Activated T-cell treated with anti-CD3 and anti-CD28 coated beads for 24 hours (primary cell): ENCODE measurements around the gene GPR146.
"Not testable (repeated sequence)": the region's sequence is repeated elsewhere in the genome, so short reads cannot be mapped to it uniquely, and the experiment has no call there.

Experiments used
- DNase-seq: peaks from one replicate; pipeline ENCODE4 v3.0.0-alpha.2; 2020; ENCODE audit warnings: low read depth

Gene GPR146

DNA sequence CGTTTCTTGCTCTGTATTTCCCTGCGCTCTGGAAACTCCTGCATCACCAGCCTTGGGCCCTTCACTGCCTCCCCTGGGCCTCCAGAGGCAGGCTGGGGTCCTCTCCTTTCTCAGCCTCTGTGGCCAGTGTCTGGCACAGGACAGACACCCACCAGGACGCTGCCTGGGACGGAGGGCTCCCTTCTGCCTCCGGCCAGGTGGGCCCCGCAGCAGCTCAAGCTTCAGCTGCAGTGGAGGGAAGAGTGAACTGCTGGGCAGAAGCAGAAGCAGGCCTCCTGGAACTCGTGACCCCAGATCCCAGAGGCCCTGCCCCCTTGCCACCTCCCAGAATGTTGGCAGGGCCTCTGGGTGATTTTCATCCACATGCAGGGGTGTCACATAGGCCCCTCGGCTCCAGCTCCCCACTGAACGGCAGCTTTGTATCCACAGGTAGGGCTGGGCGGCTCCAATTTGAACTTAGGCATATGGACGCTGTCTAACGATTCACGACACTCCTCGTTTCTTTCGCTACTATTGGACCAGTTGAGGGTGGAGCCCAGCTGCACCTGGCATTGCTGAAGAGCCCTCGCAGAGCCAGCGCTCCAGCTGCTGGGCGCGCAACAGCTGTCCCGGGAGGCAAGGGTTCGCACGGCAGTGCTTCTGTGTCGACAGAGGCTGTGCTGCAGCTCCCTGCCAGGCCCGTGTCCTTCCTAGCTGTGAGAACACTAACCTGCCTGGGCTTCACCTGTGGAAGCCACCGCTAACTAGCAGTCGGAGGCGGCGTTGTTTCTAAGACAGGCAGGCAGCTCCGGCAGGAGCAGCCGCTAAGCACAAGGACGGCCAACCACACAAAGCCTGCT lies 18.4 kb upstream of the GPR146 start:
- no peak for DNase-seq

DNA sequence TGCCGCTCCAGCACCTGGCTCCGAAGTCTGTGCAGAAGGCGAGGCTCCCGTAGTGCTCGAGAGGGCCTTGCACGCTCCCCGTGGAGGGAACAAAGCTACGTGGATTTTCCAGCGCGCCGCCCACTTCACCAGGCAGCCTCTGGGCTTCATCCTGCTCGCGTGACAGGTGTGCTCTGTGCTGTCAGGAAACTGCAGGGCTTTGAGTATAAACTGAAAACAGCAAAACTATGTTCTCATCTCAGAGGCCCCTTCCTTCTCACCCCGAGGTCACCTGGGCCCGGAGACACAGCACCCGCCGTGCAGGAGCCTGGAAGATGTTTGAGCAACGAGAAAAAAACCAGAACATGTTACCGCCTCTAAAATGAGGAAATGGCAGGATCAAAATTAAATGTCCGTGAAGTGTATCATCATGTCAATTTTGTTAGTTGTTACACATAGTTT lies 17.6 kb upstream of the GPR146 start:
- DNase-seq, result no peak

DNA sequence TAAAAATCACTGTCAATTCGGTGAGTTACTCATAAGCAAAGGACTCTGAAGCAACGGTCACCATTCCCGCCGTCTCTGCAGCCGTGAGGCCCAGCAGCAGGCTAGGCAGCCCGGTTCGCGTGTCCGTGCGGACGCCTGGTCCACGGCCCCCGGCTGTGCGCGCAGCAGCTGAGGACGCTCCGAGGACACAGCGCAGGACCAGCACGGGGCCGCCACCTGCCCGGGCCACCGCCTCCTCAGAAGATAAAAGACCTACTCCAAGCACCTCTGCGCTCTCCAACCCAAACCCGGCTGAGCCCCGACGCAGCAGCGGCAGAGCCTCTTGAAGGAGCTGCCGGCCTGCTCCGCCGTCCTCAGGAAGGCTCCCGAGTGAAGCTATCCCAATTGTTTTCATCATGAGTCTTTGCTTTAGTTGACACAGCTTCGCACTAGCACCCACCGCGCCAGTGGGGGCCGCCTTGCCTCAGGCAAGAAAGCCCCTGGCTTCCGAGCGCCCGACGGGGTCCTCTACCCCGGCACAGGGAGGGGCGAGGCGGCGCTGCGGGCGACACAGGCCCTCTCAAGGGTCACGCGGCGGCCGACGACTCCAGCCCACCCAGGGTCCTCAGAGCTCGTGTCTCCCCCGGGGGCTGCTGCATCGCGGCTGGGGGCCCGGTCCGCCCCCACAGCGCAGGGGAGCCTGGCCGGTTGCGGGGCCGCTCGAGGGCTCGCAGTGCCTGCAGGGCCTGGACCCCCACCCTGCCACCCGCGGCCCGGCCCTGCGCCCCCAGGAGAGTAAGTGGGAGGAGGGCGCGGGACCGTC lies 16.9 kb upstream of the GPR146 start:
- DNase-seq, result no peak

DNA sequence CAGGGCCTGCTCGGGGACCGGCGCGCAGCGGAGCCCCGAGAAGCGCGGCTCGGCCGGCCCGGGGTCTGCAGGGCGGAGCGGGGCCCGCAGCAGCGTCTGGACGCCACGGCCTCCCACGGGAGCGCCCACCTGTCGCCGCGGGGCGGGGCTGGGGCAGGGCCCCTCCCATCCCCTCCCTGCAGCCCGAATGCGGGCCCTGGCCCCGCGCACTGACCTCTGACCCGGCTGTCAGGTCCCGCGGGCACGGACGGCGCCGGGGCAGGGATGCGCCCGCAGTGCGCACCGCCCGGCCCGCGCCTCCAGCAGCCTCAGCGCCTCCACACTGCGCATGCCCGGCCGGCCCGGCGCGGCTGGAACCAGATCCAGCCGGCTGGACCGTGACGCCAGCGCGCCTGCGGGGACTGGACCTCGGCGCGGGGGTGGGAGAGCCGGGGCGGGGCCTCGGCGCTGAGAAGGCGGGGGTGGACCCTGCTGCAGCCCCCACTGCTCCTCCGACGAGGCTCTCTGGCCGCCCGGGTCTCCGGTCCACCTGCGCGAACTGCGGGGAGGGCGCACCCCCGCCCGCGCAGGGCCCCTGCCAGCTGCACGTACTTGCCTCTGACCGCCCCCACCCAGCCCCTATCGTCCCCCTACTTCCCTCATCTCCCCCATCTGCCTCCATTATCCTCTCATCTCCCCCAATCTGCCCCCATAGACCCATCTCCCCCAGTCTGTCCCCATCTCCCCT lies 16.1 kb upstream of the GPR146 start:
- DNase-seq, result peak; percentile 78

DNA sequence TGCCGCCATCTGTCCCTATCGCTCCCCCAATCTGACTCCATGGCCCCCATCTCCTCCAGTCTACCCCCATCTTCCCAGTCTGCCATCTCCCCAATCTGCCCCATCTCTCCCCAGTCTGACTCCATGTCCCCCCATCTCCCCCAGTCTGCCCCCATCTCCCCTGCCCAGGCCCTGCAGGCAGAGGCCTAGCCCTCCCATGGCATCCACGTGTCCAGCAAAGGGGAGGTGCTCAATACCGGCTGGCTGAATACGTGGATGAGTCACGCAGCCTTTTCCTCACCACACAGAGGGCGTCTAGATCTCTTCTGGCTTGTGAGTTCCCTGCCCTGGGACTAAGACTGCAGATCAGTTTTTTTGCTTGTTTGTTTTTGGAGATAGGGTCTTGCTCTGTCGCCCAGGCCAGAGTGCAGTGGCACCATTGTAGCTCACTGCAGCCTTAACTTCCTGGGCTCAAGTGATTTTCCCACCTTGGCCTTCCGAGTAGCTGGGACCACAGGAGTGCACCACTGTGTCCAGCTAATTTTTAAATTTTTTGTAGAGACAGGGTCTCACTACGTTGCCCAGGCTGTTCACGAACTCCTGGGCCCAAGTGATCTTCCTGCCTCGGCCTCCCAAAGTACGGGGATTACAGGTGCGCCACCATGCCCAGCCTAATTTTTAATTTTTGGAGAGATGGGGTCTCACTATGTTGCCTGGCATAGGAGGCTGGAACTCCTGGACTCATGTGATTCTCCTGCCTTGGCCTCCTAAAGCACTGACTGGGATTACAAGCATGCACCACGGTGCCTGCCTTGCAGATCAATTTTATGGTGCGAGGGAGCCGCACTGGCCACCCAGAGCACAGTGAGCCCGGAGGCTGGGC lies 15.3 kb upstream of the GPR146 start:
- DNase-seq, result peak; percentile 54

DNA sequence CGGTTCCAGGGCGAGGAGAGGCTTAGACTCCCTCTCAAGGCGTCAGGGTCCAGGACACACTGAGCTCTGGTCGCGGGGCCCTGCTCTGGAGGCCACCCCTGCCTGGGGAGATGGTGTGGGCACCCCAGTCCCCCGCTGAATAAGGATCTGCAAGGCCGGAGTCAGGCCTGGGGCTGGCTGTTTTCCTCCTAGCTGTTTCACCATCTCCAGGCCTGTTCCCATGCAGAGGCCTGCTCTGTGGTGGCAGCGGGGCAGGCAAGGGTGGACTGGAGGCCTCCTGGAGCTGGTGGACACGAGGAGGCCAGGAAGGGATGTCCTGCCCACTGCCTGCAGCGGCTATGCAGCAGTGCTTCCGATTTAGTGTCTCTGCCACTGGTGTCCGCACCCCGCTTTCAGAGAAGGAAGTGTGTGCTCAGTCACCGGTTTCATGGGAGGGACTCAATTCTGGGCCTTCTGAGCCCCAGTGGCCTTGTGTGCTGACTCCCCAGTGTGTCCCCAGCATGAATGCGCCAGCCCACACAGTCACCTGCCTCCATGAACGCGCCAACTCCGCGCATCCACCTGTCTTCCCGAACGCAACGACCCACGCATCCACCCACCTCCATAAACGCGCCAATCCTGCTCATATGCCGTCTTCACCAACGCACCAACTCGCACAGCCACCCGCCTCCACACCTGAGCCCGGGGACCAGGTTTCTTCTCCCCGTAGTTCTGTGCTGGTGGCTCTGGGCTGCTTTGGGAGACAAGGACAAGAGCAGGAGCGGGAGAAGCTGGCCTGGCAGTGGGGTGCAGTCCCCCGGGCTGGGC lies 14.5 kb upstream of the GPR146 start:
- DNase-seq, result no peak

DNA sequence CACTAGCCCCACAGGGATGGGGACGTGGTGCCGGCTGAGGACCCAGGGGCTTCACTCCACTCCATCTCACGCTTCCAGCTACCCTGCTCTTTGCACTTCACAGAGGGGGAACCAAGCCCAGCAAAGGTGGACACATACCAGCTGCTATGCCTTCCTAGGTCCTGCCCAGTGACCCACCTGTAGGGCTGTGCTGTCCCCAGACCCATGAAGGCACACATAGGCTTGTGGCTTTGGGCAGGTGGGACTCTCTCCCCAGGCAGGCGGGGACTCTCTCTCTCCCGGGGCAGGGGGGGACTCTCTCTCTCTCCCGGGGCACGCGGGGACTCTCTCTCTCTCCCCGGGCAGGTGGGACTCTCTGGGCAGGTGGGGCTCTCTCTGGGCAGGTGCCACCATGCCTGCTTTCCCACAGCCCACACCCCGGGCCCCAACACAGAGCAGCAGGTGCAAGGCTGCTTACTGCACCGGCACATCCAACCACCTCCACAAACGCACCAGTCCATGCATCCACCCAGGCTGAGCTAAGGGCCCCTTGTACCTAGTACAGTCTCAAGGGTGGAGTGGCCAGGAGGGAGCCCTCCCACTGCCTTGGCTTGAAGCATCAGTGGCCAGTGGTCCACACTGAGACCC lies 13.8 kb upstream of the GPR146 start:
- no peak for DNase-seq

DNA sequence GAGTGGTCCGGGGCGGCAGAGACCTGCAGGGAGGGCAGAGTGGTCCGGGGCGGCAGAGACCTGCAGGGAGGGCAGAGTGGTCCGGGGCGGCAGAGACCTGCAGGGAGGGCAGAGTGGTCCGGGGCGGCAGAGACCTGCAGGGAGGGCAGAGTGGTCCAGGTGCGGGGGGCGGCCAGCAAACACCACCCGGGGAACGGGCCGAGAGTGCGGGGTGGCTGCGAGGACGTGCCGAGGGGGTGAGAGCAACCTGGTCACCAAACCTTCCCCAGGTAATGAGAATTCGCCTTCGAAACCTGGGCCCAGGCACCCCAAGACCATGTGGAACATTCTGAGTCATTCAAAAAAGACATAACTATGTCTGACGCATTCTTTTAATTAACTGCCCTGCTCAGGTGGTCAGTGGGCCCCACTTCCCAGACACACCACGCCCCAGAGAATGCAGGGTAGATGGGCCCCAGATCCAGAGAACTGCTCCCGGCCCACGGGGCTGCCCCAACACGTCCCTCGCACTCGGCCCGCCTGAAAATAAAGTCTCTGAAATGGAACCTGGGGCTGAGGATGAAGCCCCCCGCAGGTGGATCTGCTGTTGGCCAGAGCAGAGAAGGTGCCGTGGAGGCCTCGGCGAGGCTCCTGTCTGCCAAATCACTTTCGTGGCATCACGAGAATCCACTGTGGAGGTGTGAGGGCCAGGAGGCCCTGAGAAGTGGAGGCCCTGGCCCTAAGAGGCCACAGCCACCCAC lies 12.5 kb upstream of the GPR146 start:
- no peak for DNase-seq

DNA sequence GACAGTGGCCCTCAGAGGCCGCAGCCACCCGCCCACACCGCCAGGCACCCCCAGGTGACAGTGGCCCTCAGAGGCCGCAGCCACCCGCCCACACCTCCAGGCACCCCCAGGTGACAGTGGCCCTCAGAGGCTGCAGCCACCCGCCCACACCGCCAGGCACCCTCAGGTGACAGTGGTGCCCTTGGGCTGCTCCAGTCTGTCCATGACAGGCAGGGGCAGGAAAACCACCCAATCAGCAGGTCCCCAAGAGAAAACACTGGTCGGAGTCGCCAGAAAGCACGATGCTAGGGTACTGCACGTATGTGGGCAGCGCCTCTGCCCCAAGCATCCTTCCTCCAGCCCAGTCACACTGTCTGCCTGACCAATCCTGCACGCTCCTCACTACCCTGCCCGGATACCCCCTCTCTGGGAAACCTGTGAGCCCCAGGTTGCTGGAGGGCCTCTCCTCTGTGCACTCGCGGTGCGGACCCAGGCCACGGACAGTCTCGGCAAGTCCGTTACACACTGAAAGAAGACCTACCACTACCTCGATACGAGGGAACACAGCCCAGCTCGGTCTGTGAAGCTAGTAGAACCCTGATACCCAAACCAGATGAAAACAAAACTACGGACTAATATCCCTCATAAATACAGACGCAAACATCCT lies 11.7 kb upstream of the GPR146 start:
- no peak for DNase-seq

DNA sequence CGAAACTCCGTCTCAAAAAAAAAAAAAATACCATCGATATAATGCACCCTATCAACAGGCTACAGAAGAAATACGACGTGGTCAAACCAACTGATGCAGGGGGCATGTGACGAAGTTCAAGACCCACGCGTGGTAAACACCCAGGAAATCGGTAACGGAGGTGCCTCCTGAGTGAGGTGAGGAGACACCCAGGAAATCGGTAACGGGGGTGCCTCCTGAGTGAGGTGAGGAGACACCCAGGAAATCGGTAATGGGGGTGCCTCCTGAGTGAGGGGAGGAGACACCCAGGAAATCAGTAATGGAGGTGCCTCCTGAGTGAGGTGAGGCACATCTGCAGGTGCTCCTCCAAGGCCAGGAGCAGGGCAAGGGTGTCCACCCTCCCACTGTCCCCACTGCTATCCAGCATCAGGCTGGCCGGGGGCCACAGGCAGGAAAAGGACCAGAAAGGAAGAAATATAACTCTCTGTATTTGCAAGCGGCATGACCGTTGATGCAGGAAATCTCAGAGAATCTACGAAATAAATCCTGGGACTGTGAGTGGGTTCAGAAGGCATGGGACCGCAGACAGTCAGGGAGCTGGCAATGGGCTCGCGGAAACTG lies 10.7 kb upstream of the GPR146 start:
- no peak for DNase-seq

DNA sequence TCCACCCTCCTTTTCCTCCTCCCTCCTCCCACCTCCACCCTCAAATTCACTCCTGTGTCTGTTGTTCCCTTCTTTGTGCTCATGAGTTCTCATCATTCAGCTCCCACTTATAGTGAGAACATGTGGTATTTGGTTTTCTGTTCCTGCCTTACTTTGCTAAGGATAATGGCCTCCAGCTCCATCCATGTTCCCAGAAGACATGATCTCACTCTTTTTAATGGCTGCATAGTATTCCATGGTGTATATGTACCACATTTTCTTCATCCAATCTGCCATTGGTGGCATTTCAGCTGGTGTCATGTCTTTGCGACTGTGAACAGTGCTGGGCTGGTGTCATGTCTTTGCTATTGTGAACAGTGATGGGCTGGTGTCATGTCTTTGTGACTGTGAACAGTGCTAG lies 9.6 kb upstream of the GPR146 start:
- DNase-seq, result not testable (repeated sequence)

DNA sequence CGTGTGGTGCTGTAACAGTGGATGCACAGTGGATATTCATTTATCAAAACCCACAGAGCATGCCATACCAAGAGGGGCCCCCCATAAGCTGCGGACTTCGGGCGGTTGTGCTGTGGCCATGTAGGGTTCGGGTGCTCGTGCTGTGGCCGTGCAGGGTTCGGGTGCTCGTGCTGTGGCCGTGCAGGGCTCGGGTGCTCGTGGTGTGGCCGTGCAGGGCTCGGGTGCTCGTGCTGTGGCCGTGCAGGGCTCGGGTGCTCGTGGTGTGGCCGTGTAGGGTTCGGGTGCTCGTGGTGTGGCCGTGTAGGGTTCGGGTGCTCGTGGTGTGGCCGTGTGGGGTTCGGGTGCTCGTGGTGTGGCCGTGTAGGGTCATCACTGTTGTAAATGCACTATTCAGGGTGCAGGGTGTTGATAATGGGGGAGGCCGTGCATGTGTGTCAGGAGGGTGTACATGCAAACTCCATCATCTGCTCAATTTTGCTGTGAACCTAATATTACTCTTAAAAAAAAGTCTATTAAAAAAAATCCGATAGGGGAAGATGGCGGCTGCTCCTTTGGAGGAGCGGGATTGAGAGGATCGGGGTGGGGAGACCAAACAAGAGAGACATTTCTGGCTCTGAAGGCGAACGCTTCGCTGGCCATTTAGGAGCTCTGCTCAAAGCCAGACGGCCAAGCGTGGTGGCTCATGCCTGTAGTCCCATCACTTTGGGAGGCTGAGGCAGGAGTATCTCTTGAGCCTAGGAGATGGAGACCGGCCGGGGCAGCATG lies 8.0 kb upstream of the GPR146 start:
- DNase-seq, result not testable (repeated sequence)

DNA sequence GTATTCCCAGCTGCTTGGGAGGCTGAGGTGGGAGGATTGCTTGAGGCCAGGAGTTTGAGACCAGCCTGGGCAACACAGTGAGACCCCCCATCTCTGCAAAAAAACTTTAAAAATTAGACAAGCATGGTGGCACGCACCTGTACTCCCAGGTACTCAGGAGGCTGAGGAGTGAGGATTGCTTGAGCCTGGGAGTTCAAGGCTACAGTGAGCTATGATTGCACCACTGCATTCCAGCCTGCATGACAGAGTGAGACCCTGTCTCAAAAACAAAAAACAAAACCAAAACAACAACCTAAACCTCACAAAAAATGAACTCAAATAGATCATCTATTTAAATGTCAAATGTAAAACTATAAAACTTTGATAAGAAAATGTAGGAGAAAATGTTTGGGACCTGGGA lies 4.1 kb upstream of the GPR146 start:
- DNase-seq, result not testable (repeated sequence)

DNA sequence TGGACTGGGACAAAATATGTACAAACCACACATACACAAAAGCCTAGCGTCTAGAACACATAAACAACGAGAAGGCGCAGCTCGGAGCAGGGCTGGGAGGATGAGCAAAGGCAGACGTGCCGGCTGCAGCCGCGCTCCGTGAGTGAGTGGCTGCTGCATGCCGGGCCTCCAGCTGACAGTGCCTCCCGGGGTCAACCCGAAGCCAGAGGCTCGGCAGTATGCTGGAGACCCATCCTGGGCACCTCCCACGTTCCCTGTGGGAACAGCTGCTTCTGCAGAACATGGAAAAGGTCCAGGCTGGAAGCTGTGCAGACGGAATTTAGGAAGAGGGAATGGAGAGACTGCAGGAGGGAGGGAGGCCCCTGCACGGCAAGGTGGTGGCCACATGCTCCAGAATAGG lies 3.6 kb upstream of the GPR146 start:
- DNase-seq, result no peak

DNA sequence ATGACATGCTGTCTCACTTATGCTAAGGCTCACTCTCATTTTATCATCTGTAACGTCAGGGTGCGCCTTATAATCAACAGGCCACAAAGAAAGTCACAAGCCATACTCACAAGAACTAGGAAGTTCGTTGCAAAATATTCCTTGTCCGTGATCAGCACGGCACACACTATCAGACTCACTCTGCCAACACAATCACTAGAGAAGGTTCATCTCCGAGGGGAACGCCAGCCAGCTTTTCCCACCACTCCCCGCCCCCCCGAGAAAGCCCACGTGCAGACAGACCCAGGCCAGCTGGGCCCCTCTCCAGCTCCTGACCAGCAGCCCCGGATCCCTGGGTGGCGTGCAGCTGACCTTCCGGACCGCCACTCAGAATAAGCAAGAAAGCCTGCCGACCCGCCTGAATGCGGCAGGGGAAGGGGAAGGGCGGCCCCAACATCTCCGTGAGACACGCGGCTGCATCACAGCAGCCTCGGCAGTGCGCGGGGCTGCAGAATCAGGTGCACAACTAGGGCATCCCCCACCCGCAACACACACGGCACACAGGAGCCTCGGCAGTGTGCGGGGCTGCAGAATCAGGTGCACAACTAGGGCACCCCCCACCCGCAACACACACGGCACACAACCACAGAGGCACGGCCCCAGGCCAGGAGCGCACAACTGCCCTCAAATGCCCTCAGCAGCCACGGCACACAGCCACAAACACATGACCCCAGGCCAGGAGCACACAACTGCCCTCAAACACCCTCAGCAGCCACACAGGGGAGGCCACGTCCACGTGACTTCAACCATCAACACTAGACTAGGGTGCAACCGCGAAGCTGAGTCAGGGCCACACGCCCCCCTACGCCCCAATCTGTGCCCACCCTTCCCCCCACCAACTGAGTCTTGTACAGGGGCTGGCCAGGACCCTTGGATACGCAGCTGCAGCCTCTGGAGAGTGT lies 2.5 kb upstream of the GPR146 start:
- no peak for DNase-seq

DNA sequence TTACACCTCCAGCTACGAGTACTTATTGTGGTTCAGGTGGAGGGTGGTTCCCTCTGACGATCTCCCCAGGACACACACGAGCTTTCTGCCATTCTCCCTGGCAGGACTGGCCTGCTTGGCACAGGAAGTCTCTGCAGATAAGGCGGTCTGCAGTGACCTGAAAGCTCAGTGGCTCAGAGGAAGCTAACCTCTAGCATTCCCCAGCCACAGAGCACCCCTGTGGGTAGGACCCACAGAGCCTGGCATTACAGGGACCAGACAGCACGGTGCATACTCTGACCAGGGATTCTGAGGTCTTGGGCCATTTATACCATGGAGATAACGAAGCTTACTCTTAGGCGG lies 1.9 kb upstream of the GPR146 start:
- DNase-seq, result no peak
